IPS-11a (cell line): ENCODE measurements around the gene ST8SIA2.

Experiments used
- H3K4me3 ChIP-seq: one replicate; pipeline ENCODE4 v1.5.1; 2013; ENCODE audit warnings: low read depth, low read length, control low read depth

Gene ST8SIA2

DNA sequence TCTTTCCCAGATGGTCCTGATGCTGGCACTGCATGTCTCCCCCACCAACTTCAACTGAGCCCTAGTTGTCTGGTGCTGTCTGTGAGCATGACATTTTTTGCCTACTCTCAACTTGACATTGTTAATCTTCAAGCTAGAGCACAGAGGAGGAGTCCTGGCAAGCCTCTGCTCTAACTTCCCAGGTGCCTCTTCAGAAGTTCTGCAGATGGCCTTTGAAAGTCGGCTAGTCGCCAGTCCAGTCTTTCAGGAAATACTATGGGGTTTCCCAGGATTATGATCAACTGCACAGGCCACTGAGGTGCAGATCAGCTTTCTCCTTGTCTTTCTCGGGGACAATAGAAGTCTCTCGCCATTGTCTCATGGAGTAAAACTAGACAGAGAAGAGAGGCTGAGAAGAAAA is 86.7 kb downstream of the ST8SIA2 start:
- H3K4me3 ChIP-seq: no peak overlapping the region

DNA sequence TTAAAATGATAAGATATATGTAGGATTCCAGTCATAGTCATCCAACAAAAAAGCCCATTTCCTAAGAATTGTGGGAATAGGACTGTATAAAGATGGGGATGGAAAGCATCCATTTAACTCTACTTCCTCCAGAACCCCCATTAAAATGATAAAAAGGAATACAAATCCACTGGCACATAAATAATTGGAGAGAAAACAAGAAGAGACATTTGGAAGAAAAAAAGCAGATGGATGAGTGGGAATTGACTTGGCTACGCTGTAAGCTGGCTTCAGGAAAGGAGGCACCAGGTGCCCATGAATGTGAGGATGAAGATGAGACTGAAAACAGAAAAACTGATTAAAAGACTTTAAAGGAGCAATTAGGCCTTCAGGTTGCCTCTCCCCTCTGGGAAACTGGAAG is 91.8 kb downstream of the ST8SIA2 start:
- H3K4me3 ChIP-seq: no peak overlapping the region

DNA sequence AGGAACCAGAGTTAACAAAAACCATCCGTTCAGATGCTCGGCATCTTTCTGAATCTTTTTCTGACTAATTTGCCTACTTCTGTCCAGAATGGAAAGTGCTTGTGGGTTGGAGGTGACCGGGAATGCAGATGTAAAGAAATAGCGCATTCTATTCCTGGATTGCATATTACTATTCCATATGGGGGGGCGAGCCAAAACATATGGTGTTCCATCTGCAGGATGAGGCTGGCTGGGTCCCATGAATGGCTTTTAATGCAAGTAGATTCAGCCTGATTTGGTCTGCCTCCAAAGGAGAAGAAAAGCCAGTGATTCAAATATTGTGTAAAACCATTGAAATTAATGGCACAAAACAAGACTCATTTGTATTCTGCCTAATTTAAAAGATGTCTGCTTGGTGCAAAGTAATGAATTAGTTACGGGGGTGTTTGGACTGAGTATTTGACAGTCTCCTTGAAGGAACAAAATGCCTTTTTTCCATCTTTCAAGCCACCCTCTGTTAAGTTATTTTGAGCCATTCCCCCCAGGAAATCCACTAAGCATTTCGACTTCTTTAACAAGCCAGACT is 99.0 kb downstream of the ST8SIA2 start:
- no peak overlapping the region for H3K4me3 ChIP-seq

DNA sequence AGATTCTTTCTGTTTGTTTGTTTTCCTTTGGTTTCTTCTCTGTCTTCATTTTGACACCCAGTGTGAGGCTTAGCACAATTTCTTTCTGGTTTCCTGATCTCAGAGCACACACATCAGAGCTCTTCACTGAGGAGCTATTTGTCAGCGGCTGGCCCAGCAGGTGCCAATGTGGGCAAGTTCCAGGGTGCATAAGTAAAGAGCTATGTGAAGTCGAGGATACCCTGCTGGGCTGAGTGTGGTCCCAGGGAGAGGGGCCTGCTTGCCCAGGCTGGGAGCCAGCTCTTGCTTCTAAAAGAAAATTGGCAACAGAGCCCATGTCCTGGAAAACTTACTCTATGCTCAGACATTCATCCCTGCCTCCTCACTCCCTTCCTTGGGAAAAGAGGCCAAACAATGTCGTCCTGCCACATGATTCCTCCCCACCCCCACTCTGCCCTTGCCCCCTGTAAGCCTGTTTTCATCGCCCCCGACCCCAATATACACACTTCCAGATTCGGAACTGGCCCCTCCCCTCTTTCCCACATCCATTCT is 101.2 kb downstream of the ST8SIA2 start:
- H3K4me3 ChIP-seq: no peak overlapping the region

DNA sequence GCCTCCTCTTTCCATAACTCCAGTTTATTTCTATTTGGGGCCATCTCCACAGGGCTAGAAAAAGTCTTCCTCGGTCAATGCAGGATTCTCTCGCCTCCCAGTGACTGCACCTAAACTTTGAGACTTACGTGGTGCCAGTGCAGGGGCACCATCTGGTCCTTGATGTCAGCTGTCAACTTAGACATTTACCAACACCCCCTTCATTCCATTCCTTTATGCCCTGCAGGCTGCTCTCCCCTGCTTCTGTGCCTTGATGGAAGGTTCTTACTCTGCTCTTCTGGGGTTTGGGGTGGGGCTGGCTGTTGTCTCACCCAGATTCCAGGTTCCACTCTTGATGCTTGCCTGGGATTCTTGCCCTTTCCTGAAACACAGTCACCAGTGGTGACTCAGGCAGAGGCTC is 101.8 kb downstream of the ST8SIA2 start:
- no peak overlapping the region for H3K4me3 ChIP-seq

DNA sequence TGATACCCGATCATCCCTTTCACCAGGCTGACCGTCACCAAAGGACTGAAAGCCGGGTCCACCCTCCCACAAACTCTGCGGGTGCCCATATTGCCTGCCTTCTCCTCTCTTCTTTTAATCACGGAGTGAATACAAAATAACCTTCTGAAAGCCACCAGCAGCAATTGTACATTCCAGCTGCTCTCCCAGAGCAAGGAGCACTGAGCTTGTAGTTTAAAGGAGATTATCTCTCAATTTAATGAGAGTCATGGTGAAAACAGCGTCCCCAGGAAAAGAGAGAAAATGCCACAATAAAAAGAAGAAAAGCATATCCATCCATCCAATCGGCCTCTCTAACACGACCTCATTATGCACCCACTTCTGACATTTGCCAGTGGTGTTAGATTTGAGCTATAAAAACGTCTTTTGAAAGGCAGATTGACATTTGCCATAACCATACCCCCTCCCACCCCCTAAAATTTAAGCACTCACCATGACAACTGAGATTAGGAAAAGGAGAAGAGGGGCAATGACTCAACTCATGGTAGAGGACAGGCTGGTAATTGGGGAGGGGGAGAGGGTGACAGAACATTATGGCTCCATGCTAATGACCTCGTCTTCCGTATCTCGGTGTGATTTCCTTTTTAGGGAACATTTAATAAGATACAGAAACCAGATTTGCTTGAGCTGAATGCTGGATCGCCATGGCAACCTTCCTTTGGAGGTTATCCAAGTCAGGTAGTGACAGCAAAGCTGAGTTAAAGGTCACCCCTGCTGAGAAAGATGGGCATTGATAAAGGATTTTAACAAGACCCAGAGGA is 106.2 kb downstream of the ST8SIA2 start:
- H3K4me3 ChIP-seq: no peak overlapping the region

DNA sequence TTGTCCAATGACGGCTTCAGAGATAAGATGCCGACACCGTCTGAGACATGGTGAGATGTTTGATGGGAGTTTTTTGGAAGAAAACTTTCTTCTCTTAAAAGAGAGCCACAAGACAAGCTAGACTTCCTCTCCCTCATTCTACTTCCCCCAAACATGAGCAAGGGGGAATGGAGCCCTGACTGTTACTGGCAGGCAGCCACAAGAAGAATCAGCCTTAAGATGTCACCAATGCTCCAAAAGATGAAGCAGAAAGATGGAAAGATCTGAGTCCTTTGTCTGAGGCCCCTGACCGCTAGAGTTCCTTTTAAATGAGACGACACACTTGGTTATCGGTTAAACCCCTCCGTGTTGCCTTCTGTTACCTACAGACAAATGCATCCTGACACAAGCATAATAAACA is 108.7 kb downstream of the ST8SIA2 start:
- no peak overlapping the region for H3K4me3 ChIP-seq

DNA sequence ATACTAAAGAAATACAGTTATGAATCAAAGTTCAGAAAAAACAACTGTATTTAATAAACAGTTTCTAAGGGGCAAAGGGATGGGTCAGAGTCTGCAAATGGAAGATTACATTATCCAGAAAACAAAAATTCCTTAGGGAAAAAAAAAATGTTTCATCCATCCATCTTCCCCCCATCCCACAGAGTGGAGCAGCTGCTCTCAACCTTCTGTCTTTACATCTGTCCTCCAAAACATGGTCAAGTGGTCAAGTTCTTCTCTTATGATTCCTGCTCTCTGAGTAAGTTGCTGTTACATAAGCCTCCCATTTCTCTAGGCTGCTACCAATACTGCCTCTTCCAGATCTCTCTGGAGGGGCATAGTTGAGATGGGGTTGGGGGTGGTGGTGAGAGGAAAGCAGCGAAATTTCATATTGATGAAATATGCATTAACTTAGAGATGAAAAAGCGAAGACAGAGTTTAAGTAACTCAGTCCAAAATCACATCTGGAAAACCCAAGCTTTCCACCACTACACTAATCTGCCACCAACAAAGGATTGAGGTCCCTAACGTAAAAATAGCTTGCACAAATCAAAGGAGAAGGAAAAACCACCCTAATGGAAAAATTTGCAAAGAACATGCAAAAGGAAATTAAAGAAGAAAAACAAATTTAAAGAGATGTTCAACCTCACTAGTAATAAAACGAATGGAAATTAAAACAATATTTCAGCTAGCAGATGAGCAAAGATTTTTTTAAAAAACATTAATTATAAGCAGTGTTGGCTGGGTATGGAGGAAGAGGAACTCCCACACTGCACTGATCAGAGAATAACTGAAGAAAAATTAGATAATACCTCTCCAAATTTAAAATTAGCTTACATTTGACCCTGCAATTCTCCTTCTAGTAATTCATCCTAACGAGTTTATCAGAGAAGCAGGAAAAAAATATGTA is 109.5 kb downstream of the ST8SIA2 start:
- no peak overlapping the region for H3K4me3 ChIP-seq

DNA sequence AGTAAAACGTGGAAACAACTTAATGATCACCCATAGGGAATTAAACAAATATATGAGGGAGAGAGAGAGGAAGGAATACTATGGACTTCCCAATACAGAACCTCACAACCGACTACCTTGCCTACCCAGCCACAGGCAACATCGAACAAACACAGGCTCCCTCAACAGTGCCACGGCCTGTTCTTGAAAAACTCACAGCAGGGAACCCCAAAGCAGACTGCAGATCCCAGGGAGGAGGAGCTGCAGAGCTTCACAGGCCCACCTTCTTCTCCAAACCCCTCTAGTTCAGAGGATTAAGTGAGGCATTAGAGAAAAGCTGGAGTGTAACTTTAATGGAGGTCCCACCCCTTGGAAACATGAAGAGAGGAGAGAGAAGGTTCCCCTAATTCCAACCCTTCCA is 110.2 kb downstream of the ST8SIA2 start:
- no peak overlapping the region for H3K4me3 ChIP-seq

DNA sequence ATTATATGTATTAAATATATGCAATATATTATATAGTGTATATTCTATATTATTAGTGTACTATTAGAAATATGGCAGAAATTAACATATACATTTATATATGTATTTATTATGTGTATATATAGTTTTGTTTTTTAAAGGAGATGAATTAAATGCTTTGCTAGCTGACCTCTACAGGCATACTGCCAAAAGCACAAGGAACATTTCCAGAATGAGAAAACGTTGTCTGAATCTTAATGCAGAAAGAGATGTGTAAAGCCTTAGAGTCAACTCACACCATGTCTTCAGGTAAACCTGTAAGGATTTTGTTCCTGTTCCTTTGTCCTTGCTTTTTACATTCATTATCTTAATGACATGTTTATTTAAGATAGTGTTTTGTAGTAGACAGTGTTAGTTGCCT is 111.9 kb downstream of the ST8SIA2 start:
- H3K4me3 ChIP-seq: no peak overlapping the region

DNA sequence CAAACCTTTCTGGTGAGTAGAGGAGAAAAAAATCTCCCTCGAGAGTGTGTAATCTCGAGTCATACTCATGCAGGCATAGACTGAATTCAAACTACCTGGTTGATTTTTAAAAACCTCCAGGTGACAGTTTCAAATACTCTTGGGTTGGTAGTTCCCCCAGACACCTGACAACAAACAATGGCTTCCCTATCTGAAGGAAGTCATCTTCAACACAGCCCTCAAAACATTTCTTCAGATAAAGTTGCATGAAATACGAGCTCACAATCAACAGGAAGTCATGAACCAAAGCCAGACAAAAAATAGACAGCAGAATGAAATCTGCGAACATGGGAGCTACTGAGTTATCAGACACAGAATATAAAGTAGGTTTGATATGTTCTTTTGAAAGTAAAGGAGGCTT is 112.8 kb downstream of the ST8SIA2 start:
- no peak overlapping the region for H3K4me3 ChIP-seq

DNA sequence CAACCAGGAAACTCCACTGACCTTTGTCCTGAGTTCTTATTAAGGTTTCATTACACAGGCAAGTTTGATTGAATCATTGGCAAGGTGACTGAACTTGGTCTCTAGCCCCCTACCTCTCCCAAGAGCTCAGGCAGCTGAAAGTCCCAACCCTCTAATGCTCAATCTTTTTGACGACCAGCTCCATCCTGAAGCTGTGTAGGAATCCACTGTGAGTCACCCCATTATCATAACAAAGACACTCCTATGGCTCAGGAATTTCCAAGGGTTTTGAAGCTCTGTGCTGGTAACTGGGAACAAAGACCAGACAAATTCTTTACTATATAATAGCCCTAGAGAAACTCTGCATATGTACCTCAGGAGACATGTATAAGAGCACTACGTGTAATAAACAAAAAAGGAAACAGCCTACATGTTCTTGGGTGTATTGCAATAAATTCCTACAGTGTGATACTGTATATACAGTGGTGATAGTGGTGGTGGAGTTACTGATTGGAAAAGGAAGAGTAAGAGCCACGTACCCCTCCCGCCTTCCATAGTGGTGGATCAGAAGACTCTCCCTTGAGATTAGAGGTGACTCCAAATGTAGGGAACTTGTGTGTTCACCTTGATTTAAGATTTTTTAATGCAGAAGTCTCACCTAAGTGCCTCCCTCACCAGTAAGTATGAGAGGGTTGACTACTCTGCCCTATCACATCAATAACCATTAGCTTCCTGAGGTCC is 116.6 kb downstream of the ST8SIA2 start:
- no peak overlapping the region for H3K4me3 ChIP-seq
